GM19099 (cell line): Measurements from ENCODE around the gene RFX2.

Experiments used
- POLR2A ChIP-seq: IDR thresholded peaks from 3 replicates; pipeline ENCODE4 v1.6.1; 2011; ENCODE audit warnings: low read depth; ENCODE audit not compliant: insufficient read length; ENCODE audit errors: extremely low read depth

The RFX2 gene

DNA sequence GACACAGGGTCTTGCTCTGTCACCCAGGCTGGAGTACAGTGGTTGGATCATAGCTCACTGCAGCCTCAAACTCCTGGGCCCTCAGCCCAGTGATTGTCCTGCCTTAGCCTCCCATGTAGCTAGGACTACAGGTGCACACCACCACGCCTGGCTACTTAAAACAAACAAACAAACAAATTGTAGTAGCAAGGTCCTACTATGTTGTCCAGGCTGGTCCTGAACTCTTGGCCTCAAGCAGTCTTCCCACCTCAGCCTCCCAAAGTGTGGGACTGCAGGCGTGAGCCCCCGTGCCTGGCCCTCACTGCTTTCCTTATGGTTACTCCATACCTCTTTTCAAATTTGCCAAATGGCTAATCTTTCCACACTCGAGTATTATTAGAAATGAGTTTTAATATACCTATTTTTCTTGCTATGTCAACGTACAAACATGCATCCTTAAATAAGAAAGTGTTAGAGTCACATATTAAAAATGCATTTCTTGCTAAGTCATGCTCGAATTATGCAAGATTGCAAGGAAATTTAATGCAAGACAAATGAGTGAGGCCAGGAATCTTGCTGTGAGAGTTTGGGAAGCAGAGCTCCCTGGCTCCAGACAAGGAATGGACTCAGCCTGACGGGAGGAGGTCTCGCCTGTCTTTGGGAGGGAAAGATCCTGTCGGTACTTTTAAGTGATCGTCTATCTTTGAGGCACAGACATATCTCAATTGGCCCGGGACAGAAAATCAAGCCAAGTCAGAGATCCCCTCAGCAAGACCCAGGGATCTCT lies 39.4 kb downstream of the RFX2 start:
- TF ChIP-seq POLR2A = no peak

DNA sequence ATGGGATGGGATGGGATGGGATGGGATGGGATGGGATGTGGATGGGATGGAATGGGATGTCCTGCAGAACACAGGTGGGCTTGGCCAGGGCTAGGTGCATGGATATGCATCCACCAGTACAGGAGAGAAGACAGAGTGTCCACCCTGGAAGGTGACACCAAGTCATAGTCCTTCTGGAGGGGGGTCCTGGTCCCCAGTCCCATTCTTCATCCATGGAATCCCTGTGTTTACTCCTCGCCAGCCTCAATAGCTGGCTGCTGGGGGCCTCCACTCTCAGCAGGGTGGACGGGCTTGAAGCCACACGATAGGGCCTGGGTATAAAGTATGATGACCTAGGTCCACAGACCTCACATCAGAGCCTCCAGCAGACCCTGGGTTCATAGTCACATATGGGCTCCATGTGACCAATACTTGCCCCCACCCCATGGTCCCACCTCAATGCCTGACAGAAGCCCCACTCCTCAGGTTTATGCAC lies 40.1 kb downstream of the RFX2 start:
- TF ChIP-seq POLR2A = no peak

DNA sequence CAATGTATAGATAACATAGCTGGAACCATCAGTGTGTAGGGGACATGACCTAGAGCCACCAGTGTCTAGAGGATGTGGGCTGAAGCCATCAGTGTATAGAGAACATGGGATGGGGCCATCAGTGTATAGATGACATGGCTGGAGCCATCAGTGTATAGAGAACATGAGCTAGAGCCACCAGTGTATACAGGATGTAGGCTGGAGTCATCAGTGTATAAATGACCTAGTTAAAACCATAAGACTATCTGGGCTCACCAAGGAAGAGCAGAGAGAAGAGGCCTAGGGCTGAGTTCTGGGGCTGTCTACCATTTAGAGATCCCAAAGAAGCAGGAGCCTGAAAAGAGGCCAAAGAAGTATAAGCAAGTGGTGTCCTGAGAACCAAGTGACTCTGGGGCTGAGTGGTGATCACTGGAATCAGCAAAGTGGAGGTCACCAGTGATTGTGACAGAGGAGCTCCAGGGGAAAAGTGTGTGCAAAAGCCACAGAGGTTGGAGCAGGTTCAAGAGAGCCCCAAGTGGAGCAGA lies 41.0 kb downstream of the RFX2 start:
- no peak for TF ChIP-seq POLR2A

DNA sequence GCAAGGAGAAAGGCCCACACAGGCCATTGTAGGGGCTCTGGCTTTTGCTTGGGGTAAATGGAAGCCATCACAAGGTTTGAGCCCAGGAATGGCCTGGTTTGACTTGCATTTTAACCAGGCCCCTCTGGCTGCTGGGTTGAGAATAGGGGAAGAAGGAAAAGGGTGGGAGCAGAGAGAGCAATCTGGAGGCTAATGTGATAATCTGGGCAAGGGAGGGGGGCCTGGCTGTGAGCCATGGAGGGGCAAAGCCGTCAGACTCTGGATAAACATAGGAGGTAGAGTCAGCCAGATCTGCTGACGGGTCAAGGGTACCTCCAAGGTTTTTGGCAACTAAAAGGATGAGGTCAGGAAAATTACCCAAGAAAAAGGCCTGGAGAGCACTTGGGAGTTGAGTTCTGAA lies 41.6 kb downstream of the RFX2 start:
- no peak for TF ChIP-seq POLR2A

DNA sequence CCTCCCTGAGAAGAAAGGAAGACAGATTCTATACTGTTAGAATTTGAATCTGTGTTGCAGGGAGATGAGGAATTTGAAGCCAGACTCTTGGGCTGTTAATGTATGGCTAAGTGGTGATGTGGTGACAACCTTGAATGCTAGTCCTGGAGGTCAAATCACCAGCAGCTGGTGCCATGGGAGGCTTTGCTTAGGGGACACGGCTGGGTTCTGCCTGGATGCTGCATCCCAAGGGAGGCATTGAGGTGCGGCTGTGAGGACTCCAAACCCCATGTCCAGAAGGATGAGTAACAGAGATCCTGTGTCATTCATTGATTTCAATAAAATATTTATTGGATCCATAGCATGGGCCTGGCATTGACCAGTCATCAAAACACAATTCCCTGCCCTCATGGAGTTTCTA lies 42.3 kb downstream of the RFX2 start:
- no peak for TF ChIP-seq POLR2A

DNA sequence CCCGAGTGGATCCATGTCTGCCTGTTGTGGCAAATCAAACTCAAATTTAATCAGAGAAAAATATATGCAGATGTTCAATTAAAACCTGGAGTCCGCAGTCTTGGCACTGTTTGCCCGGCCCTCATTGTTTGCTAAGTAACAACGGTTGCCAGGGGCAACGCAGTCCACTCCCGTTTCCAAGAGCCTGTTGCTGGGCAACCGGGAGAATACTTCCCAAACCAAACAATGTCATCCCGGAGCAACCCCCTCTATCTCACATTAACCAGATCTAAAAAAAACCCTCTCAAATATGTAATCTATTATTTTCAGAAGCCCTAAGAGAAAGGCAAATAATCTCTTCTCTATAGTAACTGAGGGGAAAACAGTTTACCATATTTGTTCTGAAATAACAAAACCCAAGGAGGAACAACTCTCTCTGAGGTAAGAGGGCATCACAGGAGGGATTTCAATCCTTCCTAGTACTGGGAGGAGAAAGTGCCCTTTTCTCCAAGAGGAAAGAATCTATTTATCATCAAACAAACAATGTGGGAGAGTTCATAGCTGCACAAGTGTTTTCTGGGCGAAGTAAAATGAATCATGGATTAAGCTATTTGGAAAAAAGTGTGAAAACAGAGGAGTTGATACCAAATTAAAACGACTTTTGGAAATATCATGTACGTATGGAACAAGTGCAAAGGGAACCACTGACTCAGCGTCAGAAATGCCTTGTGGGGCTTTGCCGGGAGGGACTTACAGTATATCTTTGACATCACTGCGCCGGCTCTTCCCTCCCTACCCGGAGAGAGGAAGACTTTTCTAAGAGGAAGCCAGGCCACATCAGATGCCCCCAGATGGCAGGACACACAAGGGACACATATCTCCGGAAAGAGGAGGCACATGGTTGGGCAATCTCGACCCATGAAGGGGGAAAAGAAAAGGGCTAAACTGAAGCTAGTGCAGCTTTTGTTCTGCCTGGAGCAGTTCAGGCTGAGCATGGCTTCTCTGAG lies 43.3 kb downstream of the RFX2 start:
- no peak for TF ChIP-seq POLR2A

DNA sequence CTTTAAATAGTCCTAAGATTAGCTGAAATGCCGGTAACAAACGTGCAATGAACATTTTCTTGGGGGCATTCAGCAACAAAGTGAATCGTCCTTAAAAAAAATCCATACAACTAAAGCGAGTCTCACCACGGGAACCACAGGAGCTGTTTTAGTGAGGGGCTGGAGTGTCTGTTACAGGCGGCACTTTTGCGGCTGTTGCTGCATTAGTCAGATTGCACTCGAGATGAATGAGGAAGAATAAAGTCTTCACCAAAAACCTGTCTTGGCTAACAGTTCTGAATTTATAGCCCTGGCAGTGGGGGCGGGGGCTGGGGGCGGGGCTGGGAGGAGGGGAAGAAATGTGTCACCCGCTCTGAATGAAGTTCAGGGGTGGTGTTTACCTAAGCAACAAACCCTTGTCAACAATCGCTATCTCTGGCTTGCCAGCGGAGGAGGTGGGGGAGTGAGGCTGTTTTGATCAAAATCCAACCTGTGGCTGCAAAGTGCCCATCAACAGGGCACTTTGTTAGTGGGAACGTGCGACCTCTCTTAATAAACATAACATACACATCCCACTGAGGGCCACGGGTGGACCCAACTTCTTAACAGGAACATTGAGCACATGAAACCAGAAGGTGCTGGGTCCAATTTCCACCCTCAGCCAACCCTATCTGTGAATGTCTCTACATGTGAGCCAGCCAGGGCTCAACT lies 44.5 kb downstream of the RFX2 start:
- no peak for TF ChIP-seq POLR2A

DNA sequence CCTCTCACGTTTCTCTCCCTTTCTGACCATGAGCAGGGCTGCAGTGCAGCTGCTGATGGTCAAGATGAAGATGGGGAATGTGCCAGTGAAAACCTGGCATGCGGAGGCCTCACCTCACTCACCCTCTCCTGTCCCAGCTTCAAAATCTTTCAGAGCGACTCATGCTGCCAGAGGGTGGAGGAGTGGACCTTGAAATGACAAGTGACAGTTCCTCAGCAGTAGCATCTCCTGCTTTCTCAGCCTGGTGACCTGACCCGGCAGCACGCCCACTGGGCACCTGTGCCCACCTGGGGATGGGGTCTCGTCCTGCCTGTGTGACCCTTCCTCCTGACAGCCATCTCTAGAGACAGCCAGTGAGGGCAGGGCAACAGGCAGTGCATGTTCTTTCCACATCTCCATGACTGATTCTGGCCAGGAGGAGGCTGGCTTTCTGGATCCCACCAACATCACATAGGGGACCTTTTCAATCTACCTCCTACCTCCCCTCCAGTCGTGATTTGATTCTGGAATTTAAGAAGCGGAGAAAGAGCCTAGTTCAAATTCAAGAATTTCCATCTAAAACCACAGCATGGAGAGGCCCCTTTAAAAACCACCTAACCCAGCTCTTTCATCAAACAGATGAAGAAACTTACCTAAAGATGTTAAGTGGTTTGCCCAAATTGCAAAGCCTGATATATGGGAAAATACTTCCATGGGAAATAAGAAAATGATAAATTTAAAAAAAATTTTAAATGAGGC lies 45.8 kb downstream of the RFX2 start:
- TF ChIP-seq POLR2A = no peak

DNA sequence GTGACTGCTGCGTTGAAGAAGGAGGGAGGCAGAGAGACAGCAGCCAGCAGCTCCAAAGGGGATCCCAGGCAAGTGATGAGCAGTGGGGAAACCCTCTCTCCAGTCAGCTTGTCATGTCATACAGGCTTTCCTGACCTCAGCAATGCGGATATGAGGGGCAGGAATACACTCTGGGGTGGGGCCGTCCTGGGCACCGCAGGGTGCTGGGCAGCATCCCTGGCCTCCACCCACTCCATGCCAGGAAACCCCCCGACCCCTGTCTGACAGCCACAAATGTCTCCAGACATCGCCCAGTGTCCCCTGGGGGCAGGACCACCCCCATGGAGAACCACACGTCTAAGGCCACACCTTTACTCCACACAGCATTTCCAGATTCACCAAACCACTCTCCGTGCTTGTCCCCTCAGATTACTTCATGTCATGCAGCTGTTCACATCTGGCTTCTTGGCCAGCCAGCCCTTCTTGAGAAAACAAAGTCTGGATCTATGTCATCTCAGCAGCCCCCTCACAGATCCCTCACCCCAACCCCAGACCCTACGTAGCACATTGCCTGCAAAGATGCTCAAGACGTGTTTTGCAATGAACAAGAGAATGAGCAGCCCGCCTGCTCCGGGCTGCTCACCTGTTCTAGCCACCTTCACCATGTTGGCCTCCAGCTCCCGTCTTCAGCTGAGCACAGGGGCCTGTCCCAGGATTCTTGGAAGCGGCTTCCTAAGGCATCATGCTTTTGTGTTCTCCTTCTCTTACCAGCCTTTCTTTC lies 46.5 kb downstream of the RFX2 start:
- no peak for TF ChIP-seq POLR2A

DNA sequence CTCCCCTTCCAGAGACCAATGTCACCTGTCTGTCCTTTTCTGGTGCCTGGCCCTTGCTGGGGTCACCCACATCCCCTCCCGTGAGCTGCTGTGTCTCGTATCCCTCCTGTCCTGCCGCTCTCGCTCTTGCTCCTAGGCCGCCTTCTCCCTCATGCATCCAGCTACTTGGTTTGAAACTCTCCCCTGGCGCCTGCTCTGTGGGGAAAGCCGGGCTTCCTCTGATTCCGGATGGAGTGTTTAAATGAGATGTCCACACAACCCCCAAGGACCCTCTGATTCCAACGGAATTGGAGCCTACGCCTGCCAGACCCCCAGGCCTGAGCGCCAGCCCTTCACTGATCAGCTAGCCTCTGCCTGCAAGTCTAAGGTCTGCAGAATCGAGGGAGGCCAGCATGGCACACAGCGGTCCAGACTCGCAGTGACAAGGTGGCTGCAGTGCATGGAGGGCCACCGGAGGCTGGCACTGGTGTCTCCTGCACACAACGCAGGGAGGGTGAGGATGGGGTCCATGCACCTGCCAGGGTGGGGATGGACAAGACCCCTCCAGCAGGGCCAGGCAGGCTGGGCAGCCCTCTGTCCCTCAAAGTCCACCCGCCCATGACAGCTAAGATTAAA lies 47.2 kb downstream of the RFX2 start:
- no peak for TF ChIP-seq POLR2A

DNA sequence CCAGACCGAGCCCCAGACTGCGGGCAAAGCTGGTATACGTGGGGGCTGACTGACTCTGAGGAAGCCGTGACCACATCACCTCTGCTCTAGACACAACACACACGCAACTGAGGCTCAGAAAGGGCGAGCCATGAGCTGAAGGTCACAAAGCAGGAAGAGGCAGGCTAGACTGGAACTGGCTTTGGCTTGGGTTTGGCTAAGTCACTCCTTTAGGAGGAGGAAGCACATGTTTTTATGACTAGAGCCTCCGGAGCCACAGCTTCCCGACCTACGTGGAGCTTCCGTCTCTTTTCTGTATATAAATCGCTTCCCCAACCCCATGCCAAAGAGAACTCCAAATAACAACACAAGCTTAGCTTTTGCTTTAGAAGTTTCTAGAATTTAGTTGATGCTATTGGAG lies 48.0 kb downstream of the RFX2 start:
- TF ChIP-seq POLR2A = no peak

DNA sequence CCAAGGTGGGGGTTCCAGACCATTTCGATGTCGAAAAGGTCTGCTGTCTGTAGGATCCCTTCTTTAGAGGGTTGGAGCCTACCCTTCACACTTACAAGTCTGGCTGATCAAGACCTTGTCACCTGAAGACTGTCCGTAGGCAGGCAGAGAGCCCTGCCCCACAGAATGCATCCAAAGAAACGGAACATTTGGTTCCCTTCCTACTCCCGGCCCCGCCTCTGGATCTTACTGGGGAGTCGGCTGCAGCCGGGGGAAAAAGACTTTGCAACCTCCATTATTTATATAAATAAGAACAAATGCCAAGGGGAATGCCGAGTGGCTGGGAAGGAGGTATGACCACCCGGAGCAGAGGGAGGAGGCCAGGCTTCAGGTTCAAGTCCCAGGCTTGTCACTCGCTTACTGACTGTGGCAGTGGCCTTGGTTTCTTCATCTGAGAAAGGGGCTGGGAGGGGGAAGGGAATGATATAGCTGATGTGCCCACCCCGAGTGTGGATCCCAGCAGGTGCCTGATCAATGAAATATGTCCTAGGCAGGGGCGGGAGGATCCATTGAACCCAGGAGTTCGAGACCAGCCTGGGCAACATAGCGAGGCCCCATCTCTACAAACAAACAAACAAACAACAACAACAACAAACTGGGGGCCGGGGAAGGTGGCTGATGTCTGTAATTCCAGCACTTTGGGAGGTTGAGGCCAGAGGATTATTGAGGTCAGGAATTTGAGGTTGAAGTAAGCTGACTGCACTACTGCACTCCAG lies 48.7 kb downstream of the RFX2 start:
- TF ChIP-seq POLR2A = no peak

DNA sequence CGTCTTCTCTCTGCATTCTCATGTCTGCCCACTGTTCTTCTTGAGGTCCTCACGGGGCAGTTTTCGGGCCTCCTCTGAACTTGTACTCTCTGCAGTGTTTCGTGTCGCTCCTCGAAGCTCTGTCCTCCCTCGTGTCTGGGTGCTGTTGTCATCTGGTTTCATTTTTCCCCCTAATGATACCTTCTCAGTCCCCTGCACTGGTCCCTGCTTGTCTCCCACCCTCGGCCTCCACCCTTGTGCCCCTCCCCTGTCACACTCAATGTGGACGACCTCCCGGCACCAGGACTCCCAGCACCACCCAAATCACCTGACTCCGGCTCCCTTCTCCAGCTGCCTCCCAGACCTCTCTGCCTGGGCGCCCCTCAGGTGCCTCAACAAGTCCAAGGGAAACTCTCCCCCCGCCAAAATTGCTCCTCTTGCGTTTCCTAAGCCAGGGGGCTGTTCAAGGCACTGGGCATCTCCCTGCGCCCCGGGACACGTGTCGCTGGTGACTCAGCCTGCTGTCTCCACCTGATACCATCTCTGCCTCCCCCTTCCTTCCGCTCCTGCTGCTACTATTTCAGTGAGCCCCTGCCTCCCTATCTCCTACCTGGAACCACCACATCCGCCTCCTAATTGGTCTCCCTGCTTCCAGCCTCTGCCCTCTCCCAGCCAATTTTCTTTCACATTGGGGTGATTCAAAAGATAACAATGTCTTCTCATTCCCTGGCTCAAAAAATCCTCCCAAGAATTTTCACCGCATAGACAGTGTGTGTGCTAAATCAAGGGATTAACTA lies 49.5 kb downstream of the RFX2 start:
- no peak for TF ChIP-seq POLR2A
